T-helper 2 cell treated with Interferon-gamma antibody and Interleukin-4, amounts not matched to agents 5 μg/mL and 100 μg/mL, for 36 hours (primary cell): ENCODE measurements around the gene CEL.
A peak's percentile ranks its signal among the peaks of the same experiment; 100 is the strongest.
"Not testable (repeated sequence)": the region's sequence is repeated elsewhere in the genome, so short reads cannot be mapped to it uniquely, and the experiment has no call there.

Experiments used
- DNase-seq: peaks from one replicate; pipeline ENCODE4 v3.0.0; 2021; ENCODE audit warnings: low spot score
- H3K27ac Mint-ChIP-seq: one replicate; pipeline ENCODE4 v1.8.0; 2021; ENCODE audit warnings: mild to moderate bottlenecking, mixed read lengths
- H3K27me3 Mint-ChIP-seq: one replicate; pipeline ENCODE4 v1.8.0; 2021; ENCODE audit warnings: low read depth, mixed read lengths
- H3K36me3 Mint-ChIP-seq: one replicate; pipeline ENCODE4 v1.8.0; 2021; ENCODE audit warnings: low read depth, mixed read lengths
- H3K4me1 Mint-ChIP-seq: one replicate; pipeline ENCODE4 v1.8.0; 2021; ENCODE audit warnings: low read depth, mixed read lengths
- H3K4me3 Mint-ChIP-seq: one replicate; pipeline ENCODE4 v1.8.0; 2022; ENCODE audit warnings: mild to moderate bottlenecking, moderate library complexity, mixed read lengths
- H3K9me3 Mint-ChIP-seq: one replicate; pipeline ENCODE4 v1.8.0; 2021; ENCODE audit warnings: mixed read lengths

CEL gene

GRCh38 chr9:133040892-133041479, 20.8 kb upstream of the CEL start:
- H3K4me3 Mint-ChIP-seq, H3K9me3 Mint-ChIP-seq, H3K4me1 Mint-ChIP-seq, H3K27ac Mint-ChIP-seq, H3K27me3 Mint-ChIP-seq: not testable (repeated sequence)
- H3K36me3 Mint-ChIP-seq = peaks cover 34% of the 10 kb centered on the region
- DNase-seq = peak; percentile 33

- no peak overlapping the region for H3K27ac Mint-ChIP-seq
- peaks cover 38% of the 10 kb centered on the region for H3K36me3 Mint-ChIP-seq
These were observed 19.8 kb upstream of the CEL start for GRCh38 chr9:133041958-133042357.

DNA sequence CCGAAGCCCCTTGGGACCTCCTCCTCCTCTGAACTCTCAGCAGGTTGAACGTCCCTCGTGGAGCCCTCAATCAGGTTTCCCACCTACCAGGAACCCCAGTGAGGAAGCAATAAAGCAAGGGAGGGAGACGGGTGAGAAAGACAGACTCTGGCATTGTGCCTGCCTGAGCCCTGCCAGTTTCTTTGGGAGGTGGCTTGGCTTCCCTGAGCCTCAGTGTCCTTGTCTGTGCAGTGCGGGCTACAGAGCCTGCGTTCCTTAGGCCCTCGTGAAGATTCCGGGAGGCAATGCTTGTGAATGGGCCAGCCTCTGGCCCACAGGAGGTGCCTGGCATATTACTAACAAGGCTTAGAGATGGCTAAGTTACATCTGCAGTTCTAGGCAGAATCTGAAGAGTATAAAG, 19.1 kb upstream of the CEL start:
- Mint-ChIP-seq H3K36me3 (peaks cover 38% of the 10 kb centered on the region), H3K27me3 (no peaks in the 10 kb centered on the region), H3K27ac (no peak overlapping the region), H3K4me3 (no peak overlapping the region), H3K9me3 (no peaks in the 10 kb centered on the region), H3K4me1 (peaks cover 6% of the 10 kb centered on the region)
- DNase-seq = no peak

More at GRCh38 chr9:133041958-133042357, 19.8 kb upstream of the CEL start:
- no peaks in the 10 kb centered on the region for H3K9me3 Mint-ChIP-seq
- H3K27me3 Mint-ChIP-seq = no peaks in the 10 kb centered on the region
- no peak for DNase-seq
- no peak overlapping the region for H3K4me3 Mint-ChIP-seq
- peaks cover 6% of the 10 kb centered on the region for H3K4me1 Mint-ChIP-seq

GRCh38 chr9:133043449-133044035, 18.2 kb upstream of the CEL start:
- Mint-ChIP-seq H3K9me3 (no peaks in the 10 kb centered on the region), H3K27ac (no peak overlapping the region), H3K4me1 (peaks cover 3% of the 10 kb centered on the region), H3K36me3 (peaks cover 38% of the 10 kb centered on the region), H3K27me3 (no peaks in the 10 kb centered on the region), H3K4me3 (no peak overlapping the region)
- DNase-seq = no peak

DNA sequence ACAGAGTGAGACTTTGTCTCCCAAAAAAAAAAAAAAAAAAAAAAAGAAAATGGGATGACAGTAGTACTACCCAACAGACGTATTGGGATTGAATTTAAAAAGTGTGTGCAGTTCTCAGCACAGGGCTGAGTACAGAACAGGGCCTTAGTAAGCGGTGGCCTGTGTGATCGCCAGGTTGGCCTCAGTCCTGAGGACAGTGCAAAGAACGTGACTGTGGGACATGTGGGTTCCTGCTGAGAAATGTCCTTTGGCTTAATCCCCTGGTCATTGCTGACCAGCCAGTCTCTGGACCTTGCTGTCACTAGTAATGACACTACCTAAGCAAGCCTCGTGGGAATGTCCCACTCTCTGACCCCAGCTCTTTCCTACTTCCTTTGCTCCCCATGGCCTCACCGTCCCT, 17.7 kb upstream of the CEL start:
- no peak overlapping the region for H3K27ac Mint-ChIP-seq
- no peak for DNase-seq
- peaks cover 3% of the 10 kb centered on the region for H3K4me1 Mint-ChIP-seq
- H3K36me3 Mint-ChIP-seq = peaks cover 38% of the 10 kb centered on the region
- H3K9me3 Mint-ChIP-seq = no peaks in the 10 kb centered on the region
- no peak overlapping the region for H3K4me3 Mint-ChIP-seq
- H3K27me3 Mint-ChIP-seq = no peaks in the 10 kb centered on the region

DNA sequence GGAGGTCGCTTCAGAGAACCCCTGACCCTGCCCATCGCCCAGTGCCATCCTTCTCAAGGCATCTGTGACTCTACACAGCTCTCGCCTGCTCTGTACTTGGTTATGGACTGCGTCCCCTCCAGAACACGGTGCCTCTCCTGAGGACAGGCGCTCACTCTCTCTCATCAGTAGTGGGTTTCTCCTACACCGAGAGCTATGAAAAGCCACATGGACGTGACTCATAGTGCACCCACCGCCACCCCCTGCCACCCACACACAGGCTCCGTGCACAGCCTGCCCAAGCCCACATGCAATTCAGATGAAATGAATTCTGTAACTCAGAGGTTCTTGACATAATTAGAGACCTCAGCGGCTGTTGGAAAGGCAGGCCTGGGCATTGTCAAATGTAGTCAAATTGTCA, 17.1 kb upstream of the CEL start:
- Mint-ChIP-seq H3K4me1 (peaks cover 3% of the 10 kb centered on the region), H3K27me3 (no peaks in the 10 kb centered on the region), H3K4me3 (no peak overlapping the region), H3K27ac (no peak overlapping the region), H3K9me3 (no peaks in the 10 kb centered on the region), H3K36me3 (peaks cover 43% of the 10 kb centered on the region)
- DNase-seq = no peak

- peaks cover 3% of the 10 kb centered on the region for H3K4me1 Mint-ChIP-seq
- H3K9me3 Mint-ChIP-seq = no peaks in the 10 kb centered on the region
- no peak for DNase-seq
- H3K27me3 Mint-ChIP-seq = no peaks in the 10 kb centered on the region
- H3K36me3 Mint-ChIP-seq = peaks cover 47% of the 10 kb centered on the region
- H3K4me3 Mint-ChIP-seq = no peak overlapping the region
- H3K27ac Mint-ChIP-seq = no peak overlapping the region
These were observed 16.6 kb upstream of the CEL start for GRCh38 chr9:133045132-133045531.

DNA sequence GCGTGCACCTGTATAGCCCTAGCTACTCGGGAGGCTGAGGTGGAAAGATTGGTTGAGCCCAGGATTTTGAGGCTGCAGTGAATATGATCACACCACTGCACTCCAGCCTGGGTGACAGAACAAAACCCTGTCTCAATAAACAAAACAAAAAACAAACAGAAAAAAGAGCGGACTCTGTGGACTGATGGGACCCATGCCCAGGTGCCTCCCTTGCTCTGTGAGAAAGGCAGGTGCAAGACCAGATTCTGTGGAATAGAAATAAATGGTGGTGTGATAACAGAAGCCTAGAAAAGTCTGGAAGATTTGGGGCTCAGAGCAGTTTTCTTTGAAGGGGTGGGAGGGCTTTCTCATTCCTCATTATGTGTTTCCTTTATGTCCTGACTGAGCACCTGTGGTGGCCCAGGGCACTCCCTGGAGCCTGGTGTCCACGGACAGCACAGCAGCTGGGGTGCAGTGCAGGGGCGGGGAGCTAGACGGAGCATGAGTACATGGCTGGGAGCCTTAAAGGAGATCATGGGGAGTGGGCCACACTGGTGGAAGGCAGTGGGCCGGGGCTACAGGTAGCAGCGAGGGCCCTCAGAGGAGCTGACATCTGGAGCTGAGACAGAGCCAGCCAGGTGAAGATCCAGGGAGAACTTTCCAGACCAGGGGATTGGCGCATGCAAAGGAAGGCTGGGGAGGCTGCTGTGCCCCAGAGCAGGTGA, 15.4 kb upstream of the CEL start:
- no peak overlapping the region for H3K27ac Mint-ChIP-seq
- no peaks in the 10 kb centered on the region for H3K4me1 Mint-ChIP-seq
- peaks cover 50% of the 10 kb centered on the region for H3K36me3 Mint-ChIP-seq
- H3K27me3 Mint-ChIP-seq = no peaks in the 10 kb centered on the region
- no peak for DNase-seq
- no peak overlapping the region for H3K4me3 Mint-ChIP-seq
- no peaks in the 10 kb centered on the region for H3K9me3 Mint-ChIP-seq

DNA sequence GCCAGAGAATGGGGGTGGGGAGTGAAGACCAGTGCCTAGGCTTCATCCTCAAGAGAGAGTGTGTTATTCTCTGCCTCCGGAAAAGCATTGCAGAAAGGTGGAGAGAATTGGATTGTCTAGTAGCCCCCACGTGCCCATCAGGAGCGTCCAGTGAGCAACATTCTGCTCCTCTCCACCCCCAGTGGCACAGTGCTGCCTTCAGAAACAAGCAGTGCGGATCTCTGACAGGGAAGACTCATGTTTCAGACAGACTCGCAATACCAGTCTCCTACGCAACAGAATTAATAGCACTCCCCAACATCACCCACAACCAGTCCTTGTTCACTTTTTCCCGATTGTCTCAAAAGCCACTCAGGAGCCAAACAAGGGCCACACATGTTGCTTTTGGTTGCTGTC, 14.9 kb upstream of the CEL start:
- Mint-ChIP-seq H3K9me3 (no peaks in the 10 kb centered on the region), H3K27me3 (no peaks in the 10 kb centered on the region), H3K27ac (no peak overlapping the region), H3K36me3 (peaks cover 48% of the 10 kb centered on the region), H3K4me3 (no peak overlapping the region), H3K4me1 (no peaks in the 10 kb centered on the region)
- no peak for DNase-seq

GRCh38 chr9:133048595-133048994, 13.2 kb upstream of the CEL start:
- H3K9me3 Mint-ChIP-seq = no peaks in the 10 kb centered on the region
- no peak overlapping the region for H3K27ac Mint-ChIP-seq
- H3K4me1 Mint-ChIP-seq = no peaks in the 10 kb centered on the region
- peaks cover 44% of the 10 kb centered on the region for H3K36me3 Mint-ChIP-seq
- H3K4me3 Mint-ChIP-seq = no peak overlapping the region
- peak; percentile 14 for DNase-seq
- no peaks in the 10 kb centered on the region for H3K27me3 Mint-ChIP-seq

DNA sequence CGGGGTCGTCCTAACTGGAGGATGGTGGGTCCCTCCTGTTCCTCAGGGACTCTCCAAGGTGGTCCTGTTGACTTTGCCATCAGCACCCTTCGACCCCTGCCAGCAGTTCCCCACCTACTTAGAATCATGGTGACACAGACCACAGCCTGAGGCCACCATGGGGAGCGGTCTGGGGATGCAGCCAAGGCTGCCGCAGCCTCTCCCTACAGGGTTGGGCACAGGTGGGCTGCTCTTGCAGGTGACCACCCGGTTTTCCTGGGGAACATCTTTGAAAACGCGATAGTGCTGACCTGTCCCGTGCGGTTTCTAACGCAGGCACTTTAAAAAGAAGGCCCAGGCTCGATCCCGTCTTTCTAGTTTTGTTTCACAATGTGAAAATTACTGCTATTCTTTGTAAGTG, 12.7 kb upstream of the CEL start:
- H3K4me3 Mint-ChIP-seq = no peak overlapping the region
- no peak for DNase-seq
- H3K4me1 Mint-ChIP-seq = no peaks in the 10 kb centered on the region
- H3K27me3 Mint-ChIP-seq = no peaks in the 10 kb centered on the region
- H3K36me3 Mint-ChIP-seq = peaks cover 45% of the 10 kb centered on the region
- H3K27ac Mint-ChIP-seq = peak overlapping the region; percentile 20
- H3K9me3 Mint-ChIP-seq = no peaks in the 10 kb centered on the region

DNA sequence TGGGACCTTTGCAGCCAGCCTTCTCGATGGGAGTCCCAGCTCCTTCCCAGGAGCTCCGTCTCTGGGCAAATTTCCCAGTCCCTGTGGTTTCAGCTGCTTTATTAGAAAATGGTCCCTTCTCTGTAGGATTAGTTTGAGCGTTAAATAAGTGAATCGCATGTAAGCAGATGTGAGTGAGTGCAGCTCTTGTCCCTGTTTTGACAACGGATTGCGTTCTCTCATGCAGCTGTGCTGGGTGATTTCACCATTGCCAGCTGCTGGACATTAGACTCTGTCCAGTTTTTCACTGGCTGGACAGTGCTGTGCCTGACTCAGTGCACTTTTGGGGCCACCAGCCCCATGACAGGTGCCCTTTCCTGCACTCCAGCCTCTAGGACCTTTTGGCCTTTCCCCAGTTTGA, 11.6 kb upstream of the CEL start:
- H3K9me3 Mint-ChIP-seq = no peaks in the 10 kb centered on the region
- H3K4me1 Mint-ChIP-seq = no peaks in the 10 kb centered on the region
- no peaks in the 10 kb centered on the region for H3K27me3 Mint-ChIP-seq
- DNase-seq = no peak
- peaks cover 45% of the 10 kb centered on the region for H3K36me3 Mint-ChIP-seq
- H3K27ac Mint-ChIP-seq = no peak overlapping the region
- no peak overlapping the region for H3K4me3 Mint-ChIP-seq

GRCh38 chr9:133050781-133051180, 11.0 kb upstream of the CEL start:
- H3K9me3 Mint-ChIP-seq = no peaks in the 10 kb centered on the region
- no peak overlapping the region for H3K27ac Mint-ChIP-seq
- peaks cover under 1% of the 10 kb centered on the region for H3K4me1 Mint-ChIP-seq
- peaks cover 46% of the 10 kb centered on the region for H3K36me3 Mint-ChIP-seq
- no peak overlapping the region for H3K4me3 Mint-ChIP-seq
- no peaks in the 10 kb centered on the region for H3K27me3 Mint-ChIP-seq
- no peak for DNase-seq

- Mint-ChIP-seq H3K27ac (no peak overlapping the region), H3K36me3 (peaks cover 46% of the 10 kb centered on the region), H3K27me3 (no peaks in the 10 kb centered on the region)
These were observed 10.4 kb upstream of the CEL start for GRCh38 chr9:133051281-133051900.

More at GRCh38 chr9:133051281-133051900, 10.4 kb upstream of the CEL start:
- H3K4me3 Mint-ChIP-seq = no peak overlapping the region
- H3K4me1 Mint-ChIP-seq = peaks cover 6% of the 10 kb centered on the region
- no peak for DNase-seq
- no peaks in the 10 kb centered on the region for H3K9me3 Mint-ChIP-seq
